Measurements from ENCODE around the gene SEMA3C. TPM values are rescaled to one million over a fixed set of nuclear protein-coding genes. Genes with fewer than 3 reads are reported as not detected.

The SEMA3C gene
- total RNA-seq, 1 experiment from 2014 or later: 232 TPM

GRCh38 chr7:80732630-80733029 lies 186.2 kb downstream of the SEMA3C start:
- POLR2A ChIA-PET: no interaction called here
- BruUV-seq (replicated peaks): no TSS peak
- Histone ChIP-seq H3K27ac (ENCODE audit: low read length) (no peak overlapping the region; the same call in 1 of the 2 replicates), H3K36me3 (ENCODE audit: control insufficient read depth, insufficient read depth, low read length) (no peaks in the 10 kb centered on the region), H3K27me3 (ENCODE audit: control insufficient read depth, insufficient read depth, low read length) (no peaks in the 10 kb centered on the region), H3K4me3 (ENCODE audit: low read depth in 2 of 2, low read length in 2 of 2) (no peak overlapping the region), H3K9me3 (ENCODE audit: control insufficient read depth, insufficient read depth, low read depth, low read length) (no peaks in the 10 kb centered on the region), H3K4me1 (ENCODE audit: control insufficient read depth, insufficient read depth, low read length) (no peaks in the 10 kb centered on the region; the same call in 1 of the 2 replicates)
- in situ Hi-C loops (cut with HindIII; ENCODE audit: low pct_unique_long_range_greater_than_20kb, low sequenced_read_pairs): no loop called here
- DNase-seq (ENCODE audit: low read depth, low spot score) (no peak), ATAC-seq (no peak)
- intact Hi-C loops (cut with micrococcal nuclease; ENCODE audit: unreplicated experiment): no loop called here
- TF ChIP-seq SIN3A (IDR thresholded peaks at IDR 0.05; ENCODE audit: borderline replicate concordance, insufficient read depth, low read depth, low read length) (no peak), CTCF (IDR thresholded peaks at IDR 0.05) (peak; percentile 56)
- CTCF ChIA-PET: no interaction called here

DNA sequence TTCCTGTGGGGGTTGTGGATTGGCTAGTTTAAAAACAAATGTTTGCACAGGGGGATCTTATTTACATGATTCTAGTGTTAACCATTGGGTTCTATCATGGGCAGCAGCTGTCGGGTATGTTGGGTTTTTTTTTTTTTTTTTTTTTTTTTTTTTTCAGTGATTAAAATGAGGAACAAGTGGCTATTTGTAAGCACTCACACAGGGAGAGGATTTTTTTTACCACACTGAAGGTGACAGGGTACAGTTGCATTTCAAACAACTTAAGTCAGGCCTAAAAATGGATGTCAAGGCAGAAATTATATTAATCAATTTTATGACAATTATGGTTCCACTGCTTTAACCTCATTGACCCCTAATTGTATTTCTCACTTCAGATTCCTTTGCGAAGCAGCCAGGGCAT lies 187.6 kb downstream of the SEMA3C start:
- POLR2A ChIA-PET: no interaction called here
- CTCF ChIA-PET: no interaction called here
- intact Hi-C loops (cut with micrococcal nuclease; ENCODE audit: unreplicated experiment) (no loop called here), in situ Hi-C loops (cut with HindIII; ENCODE audit: low pct_unique_long_range_greater_than_20kb, low sequenced_read_pairs) (no loop called here)
- H3K4me3 ChIP-seq (ENCODE audit: low read depth in 2 of 2, low read length in 2 of 2): no peak overlapping the region
- no peak for ATAC-seq
- peak overlapping the region; percentile 55 for H3K27ac ChIP-seq (ENCODE audit: low read length)
- TF ChIP-seq POLR2AphosphoS5 (IDR thresholded peaks at IDR 0.05; ENCODE audit: low read depth, low read length) (no peak), SIN3A (IDR thresholded peaks at IDR 0.05; ENCODE audit: borderline replicate concordance, insufficient read depth, low read depth, low read length) (no peak), REST (IDR thresholded peaks at IDR 0.05; ENCODE audit: insufficient read depth in 1 of 2, low read depth in 2 of 2, low read length in 1 of 2) (no peak), TCF7L2 (IDR thresholded peaks at IDR 0.05; ENCODE audit: low read depth, low read length) (no peak), CTCF (IDR thresholded peaks at IDR 0.05) (no peak)
- H3K27me3 ChIP-seq (ENCODE audit: control insufficient read depth, insufficient read depth, low read length): no peaks in the 10 kb centered on the region
- H3K36me3 ChIP-seq (ENCODE audit: control insufficient read depth, insufficient read depth, low read length): no peaks in the 10 kb centered on the region
- no TSS peak for BruUV-seq (replicated peaks)
- H3K4me1 ChIP-seq (ENCODE audit: control insufficient read depth, insufficient read depth, low read length): no peaks in the 10 kb centered on the region; the same call in 1 of the 2 replicates
- DNase-seq (ENCODE audit: low read depth, low spot score): no peak
- no peaks in the 10 kb centered on the region for H3K9me3 ChIP-seq (ENCODE audit: control insufficient read depth, insufficient read depth, low read depth, low read length)

Measured in Panc1 (cell line).